Measurements from ENCODE around the gene SLAMF7.
A peak's percentile ranks its signal among the peaks of the same experiment; 100 is the strongest.
"Not testable (repeated sequence)": the region's sequence is repeated elsewhere in the genome, so short reads cannot be mapped to it uniquely, and the experiment has no call there.

SLAMF7 gene

DNA sequence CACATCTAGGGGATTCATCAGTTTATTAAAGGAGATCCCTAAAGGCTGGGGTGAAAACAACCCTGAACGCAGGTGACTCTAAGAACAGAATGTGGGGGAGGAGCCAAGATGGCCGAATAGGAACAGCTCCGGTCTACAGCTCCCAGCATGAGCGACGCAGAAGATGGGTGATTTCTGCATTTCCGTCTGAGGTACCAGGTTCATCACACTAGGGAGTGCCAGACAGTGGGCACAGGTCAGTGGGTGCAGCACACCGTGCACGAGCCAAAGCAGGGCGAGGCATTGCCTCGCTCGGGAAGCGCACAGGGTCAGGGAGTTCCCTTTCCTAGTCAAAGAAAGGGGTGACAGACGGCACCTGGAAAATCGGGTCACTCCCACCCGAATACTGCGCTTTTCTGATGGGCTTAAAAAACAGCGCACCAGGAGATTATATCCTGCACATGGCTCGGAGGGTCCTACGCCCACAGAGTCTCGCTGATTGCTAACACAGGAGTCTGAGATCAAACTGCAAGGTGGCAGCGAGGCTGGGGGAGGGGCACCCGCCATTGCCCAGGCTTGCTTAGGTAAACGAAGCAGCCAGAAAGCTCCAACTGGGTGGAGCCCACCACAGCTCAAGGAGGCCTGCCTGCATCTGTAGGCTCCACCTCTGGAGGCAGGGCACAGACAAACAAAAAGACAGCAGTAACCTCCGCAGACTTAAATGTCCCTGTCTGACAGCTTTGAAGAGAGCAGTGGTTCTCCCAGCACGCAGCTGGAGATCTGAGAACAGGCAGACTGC, 44.1 kb downstream of the SLAMF7 start:
- H3K36me3 Mint-ChIP-seq (ENCODE audit: low read depth); H3K4me3 Mint-ChIP-seq; H3K27ac Mint-ChIP-seq; ATAC-seq; DNase-seq; H3K27me3 Mint-ChIP-seq; H3K9me3 Mint-ChIP-seq: not testable (repeated sequence)
- peaks cover 23% of the 10 kb centered on the region for H3K4me1 Mint-ChIP-seq

DNA sequence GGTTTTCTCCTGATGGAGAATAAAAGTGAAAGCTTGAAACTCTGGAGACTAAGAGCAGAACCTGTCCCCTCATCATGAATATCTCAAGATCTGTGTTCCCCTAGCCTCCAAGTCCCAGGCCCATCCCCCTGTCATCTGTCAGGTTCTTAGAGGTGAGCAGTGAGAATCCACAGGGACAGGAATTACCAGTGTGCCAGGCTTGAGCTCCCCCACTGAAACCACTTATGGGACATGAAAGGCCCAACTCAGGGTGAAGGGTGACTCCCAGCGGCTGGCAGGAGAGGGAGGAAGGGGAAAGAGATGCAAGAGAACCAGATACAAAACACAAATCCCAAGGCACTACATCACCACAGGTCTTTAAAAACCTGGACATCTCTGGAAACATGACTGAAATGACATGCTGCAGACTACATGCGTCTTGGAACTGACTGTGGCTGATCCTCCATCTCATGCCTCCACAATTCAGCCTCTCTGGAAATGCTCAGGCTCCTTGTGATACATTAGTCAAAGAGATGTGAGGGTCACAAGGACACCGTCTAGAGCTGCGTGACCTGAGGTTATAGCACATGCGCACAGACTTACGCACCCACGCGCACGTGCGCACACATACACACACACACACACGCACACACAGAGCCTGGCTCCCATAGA, 50.1 kb downstream of the SLAMF7 start:
- no peak overlapping the region for H3K4me3 Mint-ChIP-seq

DNA sequence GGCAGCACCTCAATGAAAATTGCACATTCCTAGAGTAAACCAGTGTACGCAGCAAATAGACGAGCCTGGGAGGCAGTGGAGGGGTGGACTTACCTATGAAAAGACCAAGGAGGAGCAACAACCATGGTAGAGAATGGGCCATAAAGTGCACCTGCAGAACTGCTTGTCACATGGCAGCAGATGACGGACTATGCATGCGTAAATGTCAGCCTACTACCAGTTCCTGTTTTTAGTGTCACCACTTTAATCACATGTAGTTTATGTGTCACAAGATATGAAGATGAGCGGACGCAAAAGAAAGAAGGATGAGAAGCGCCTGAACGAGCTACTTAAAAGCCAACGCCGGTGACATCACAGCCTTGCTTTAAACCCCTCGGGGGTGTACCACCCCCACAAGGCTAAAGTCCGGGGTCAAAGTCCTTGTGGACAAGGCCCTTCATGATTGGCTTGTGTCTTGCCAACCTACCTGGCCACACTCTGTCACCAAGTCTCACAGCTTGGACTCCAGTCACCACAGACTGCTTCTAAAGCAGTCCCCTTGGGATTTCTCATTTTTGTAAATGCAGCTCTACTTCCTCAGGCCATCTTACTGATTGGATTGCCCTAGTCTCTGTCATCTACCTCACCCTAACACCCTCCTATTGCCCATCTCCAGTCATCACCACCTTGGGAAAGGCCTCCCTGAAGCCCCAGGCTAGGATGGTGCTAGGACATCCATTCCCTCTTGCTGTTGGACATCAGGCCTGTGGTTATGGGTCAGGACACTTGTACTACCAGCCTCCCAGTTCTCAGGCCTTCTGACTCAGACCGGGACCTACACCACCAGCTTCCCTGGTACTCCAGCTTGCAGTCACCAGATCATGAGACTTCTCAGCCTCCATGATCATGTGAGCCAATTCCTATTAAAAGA, 50.9 kb downstream of the SLAMF7 start:
- DNase-seq, result no peak
- H3K27me3 Mint-ChIP-seq, result no peaks in the 10 kb centered on the region
- peaks cover 17% of the 10 kb centered on the region for H3K4me1 Mint-ChIP-seq
- no peak overlapping the region for H3K4me3 Mint-ChIP-seq
- no peaks in the 10 kb centered on the region for H3K36me3 Mint-ChIP-seq (ENCODE audit: low read depth)
- no peaks in the 10 kb centered on the region for H3K9me3 Mint-ChIP-seq
- H3K27ac Mint-ChIP-seq, result peak overlapping the region; percentile 61
- peak; percentile 61 for ATAC-seq

More for the DNA sequence above, 50.1 kb downstream of the SLAMF7 start:
- Mint-ChIP-seq H3K9me3 (no peaks in the 10 kb centered on the region), H3K36me3 (ENCODE audit: low read depth) (no peaks in the 10 kb centered on the region), H3K27ac (peak overlapping the region; percentile 61), H3K27me3 (no peaks in the 10 kb centered on the region), H3K4me1 (peaks cover 18% of the 10 kb centered on the region)
- ATAC-seq (no peak), DNase-seq (no peak)

DNA sequence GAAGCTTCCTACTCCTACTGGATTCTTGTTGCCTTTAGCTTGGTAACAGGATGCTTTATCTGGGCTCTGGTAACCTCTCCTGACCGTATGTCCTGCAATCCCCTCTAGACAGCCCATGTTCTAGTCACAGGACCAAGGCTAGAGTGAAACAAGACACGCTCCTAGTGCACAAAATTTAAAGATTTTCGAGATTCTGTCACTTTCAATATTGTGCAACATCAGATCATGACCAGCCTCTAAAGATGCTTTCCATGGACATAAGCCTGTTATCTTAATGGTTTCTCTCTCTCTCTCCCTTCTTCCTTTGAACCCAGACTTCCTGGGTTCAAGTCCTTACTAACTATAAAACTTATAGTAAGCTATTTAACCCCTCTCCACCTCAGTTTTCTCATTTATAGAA, 55.3 kb downstream of the SLAMF7 start:
- Mint-ChIP-seq H3K27me3 (no peaks in the 10 kb centered on the region), H3K4me1 (peaks cover 54% of the 10 kb centered on the region), H3K9me3 (no peaks in the 10 kb centered on the region), H3K4me3 (no peak overlapping the region), H3K27ac (no peak overlapping the region), H3K36me3 (ENCODE audit: low read depth) (no peaks in the 10 kb centered on the region)
- no peak for ATAC-seq
- no peak for DNase-seq

DNA sequence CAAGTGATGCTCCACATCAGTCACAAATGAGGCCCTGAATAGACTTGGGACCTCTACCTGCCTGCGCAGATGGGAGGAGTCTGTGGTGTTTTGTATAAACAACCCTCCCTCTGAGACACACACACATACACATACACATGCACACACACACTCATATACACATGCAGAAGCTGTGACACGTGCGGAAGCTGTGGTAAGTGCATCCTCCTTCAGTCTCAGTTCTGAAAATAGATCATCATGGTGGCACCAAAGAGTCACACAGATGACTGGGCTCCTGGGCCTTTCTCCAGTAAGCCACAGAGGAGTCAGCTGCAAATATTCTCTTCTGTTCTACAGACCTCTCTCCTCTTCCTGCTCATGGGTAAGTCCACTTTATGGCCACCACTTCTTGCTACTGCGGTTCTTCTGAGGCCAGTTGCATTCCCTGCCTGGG, 56.9 kb downstream of the SLAMF7 start, which contains the start of gene LY9:
LY9 (plus strand) TSS at position 224 of the 433 bp plus-strand sequence; CDS start at position 238, 14 bp downstream.
- DNase-seq, result peak; percentile 68
- peak; percentile 87 for ATAC-seq
- Mint-ChIP-seq H3K9me3 (no peaks in the 10 kb centered on the region), H3K27ac (peak within 1 kb of the TSS; percentile 90), H3K27me3 (no peaks in the 10 kb centered on the region), H3K36me3 (ENCODE audit: low read depth) (no peaks in the 10 kb centered on the region), H3K4me1 (peaks cover 58% of the 10 kb centered on the region), H3K4me3 (peak within 1 kb of the TSS; percentile 84)

DNA sequence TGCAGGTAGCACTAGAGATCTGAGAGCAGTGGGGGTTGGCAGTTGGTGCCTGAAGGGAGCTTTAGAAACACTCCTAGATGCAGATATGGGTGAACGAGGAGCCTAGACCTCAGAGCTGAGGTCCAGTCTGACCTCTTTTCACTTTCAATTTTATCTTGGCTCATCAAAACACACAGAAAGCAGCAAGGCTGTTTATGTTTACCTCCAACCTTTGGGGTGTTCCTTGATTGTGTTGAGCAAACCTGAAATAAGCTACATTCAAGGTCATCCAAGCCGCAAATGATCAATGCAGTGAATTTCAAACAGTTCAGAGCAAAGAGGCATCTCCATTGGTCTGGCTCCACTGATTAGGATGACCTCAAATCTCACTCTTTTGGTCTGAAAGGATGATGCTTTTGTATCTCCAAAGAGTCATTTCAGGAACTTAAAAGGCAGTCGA, 58.2 kb downstream of the SLAMF7 start:
- no peaks in the 10 kb centered on the region for H3K27me3 Mint-ChIP-seq
- no peaks in the 10 kb centered on the region for H3K9me3 Mint-ChIP-seq
- H3K4me3 Mint-ChIP-seq, result peak overlapping the region; percentile 84
- H3K27ac Mint-ChIP-seq, result peak overlapping the region; percentile 90
- peaks cover 4% of the 10 kb centered on the region for H3K36me3 Mint-ChIP-seq (ENCODE audit: low read depth)
- no peak for ATAC-seq
- H3K4me1 Mint-ChIP-seq, result peaks cover 66% of the 10 kb centered on the region
- no peak for DNase-seq

DNA sequence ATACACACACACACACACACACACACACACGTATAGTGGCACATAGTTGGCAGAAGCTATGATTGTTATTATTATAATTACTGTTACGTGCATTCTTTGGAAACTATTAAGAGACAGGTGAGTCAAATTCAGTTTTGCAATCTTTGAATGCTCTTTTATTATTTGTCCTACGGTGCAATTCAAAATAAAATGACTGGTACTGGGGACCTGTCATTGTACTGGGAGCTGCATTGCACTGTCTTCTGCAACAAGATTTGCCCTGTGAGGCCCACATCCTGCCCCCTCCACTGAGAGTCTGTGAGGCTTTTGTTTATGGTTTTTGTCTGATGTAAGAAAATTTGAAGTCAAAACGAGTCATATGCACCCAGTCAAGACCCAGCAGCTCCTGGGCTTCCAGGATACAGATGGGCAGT, 58.8 kb downstream of the SLAMF7 start:
- H3K9me3 Mint-ChIP-seq, result no peaks in the 10 kb centered on the region
- H3K27ac Mint-ChIP-seq, result peak overlapping the region; percentile 90
- H3K36me3 Mint-ChIP-seq (ENCODE audit: low read depth), result peaks cover 7% of the 10 kb centered on the region
- H3K4me3 Mint-ChIP-seq, result peak overlapping the region; percentile 84
- ATAC-seq, result peak; percentile 39
- peaks cover 70% of the 10 kb centered on the region for H3K4me1 Mint-ChIP-seq
- H3K27me3 Mint-ChIP-seq, result no peaks in the 10 kb centered on the region
- peak; percentile 54 for DNase-seq

DNA sequence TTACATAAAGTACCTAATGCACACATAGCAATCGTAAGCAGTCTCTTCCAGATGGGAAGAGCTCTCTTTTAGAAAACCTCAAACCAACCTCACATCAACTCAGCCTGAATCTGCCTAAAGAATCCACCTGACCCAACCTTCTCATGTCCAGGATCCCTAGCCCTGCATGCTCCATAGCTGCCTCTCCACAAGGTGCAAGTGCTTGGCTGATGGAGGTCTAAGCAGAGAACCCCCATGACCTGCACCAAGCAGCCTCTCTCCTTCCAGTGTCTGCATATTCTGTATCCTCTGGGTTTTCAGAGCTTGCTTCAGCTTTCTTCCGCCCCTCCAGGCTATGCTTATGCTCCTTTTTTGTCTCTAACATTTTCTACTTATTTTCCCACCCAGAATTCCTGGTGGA, 59.4 kb downstream of the SLAMF7 start:
- H3K4me1 Mint-ChIP-seq, result peaks cover 74% of the 10 kb centered on the region
- DNase-seq, result no peak
- no peaks in the 10 kb centered on the region for H3K27me3 Mint-ChIP-seq
- ATAC-seq, result no peak
- no peaks in the 10 kb centered on the region for H3K9me3 Mint-ChIP-seq
- H3K27ac Mint-ChIP-seq, result peak overlapping the region; percentile 90
- H3K36me3 Mint-ChIP-seq (ENCODE audit: low read depth), result peaks cover 9% of the 10 kb centered on the region
- H3K4me3 Mint-ChIP-seq, result peak overlapping the region; percentile 84

DNA sequence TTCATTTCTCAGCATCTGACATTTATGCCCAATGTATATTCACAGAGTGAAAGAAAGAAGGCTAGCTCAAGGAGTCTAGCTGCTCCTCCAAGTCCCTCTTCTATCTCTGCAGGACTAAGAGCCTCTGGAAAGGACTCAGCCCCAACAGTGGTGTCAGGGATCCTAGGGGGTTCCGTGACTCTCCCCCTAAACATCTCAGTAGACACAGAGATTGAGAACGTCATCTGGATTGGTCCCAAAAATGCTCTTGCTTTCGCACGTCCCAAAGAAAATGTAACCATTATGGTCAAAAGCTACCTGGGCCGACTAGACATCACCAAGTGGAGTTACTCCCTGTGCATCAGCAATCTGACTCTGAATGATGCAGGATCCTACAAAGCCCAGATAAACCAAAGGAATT, 60.6 kb downstream of the SLAMF7 start:
- Mint-ChIP-seq H3K27me3 (no peaks in the 10 kb centered on the region), H3K27ac (peak overlapping the region; percentile 90), H3K9me3 (no peaks in the 10 kb centered on the region), H3K4me1 (peaks cover 86% of the 10 kb centered on the region), H3K4me3 (peak overlapping the region; percentile 84), H3K36me3 (ENCODE audit: low read depth) (peaks cover 17% of the 10 kb centered on the region)
- ATAC-seq (no peak), DNase-seq (no peak)

DNA sequence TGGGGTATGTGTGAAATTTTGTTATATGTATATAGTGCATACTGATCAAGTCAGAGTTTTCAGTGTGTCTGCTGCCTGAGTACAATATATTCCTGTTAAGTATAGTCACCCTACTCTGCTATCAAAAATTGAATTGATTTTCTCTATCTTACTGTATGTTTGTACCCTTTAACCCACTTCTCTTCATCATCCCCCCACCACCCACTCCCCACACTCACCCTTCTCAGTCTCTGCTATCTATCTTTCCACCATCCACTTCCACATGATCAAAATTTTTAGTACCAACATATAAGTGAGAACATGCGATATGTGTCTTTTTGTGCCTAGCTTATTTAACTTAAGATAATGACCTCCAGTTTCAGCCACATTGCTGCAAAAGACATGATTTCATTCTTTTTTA, 61.1 kb downstream of the SLAMF7 start:
- Mint-ChIP-seq H3K27ac (peak overlapping the region; percentile 90), H3K27me3 (no peaks in the 10 kb centered on the region), H3K4me1 (peaks cover 91% of the 10 kb centered on the region), H3K36me3 (ENCODE audit: low read depth) (peaks cover 22% of the 10 kb centered on the region), H3K9me3 (no peaks in the 10 kb centered on the region), H3K4me3 (peak overlapping the region; percentile 84)
- DNase-seq (no peak), ATAC-seq (peak; percentile 7)

DNA sequence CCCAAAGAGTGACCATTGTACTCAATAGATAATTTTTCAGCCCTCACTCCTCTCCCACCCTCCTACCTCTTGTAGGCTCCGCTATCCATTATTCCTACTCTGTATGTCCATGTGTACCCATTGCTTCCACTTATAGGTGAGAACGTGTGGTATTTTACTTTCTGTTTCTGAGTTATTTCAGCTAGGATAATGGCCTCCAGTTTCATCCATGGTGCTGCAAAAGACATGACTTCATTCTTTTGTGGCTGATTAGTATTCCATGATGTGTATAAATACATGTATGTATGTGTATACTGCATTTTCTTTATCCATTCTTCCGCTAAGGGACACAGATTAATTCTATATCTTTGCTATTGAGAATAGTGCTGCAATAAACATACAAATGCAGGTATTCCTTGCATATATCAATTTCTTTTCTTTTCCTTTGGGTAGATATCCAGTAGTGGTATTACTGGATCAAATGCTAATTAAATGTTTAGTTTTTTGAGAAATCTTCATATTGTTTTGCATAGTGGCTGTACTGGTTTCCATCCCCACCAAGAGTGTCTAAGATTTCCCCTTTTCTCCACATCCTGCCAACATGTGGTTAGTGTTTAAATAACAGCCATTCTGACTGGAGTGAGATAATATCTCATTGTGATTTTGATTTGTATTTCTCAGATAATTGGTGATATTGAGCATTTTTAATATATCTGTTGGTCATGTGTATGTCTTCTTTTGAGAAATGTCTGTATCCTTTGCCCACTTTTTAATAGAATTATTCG, 61.8 kb downstream of the SLAMF7 start:
- Mint-ChIP-seq H3K4me1 (peaks cover 91% of the 10 kb centered on the region), H3K9me3 (no peaks in the 10 kb centered on the region), H3K27me3 (no peaks in the 10 kb centered on the region), H3K36me3 (ENCODE audit: low read depth) (peaks cover 27% of the 10 kb centered on the region), H3K27ac (peak overlapping the region; percentile 90), H3K4me3 (peak overlapping the region; percentile 84)
- ATAC-seq (peak; percentile 22), DNase-seq (no peak)

DNA sequence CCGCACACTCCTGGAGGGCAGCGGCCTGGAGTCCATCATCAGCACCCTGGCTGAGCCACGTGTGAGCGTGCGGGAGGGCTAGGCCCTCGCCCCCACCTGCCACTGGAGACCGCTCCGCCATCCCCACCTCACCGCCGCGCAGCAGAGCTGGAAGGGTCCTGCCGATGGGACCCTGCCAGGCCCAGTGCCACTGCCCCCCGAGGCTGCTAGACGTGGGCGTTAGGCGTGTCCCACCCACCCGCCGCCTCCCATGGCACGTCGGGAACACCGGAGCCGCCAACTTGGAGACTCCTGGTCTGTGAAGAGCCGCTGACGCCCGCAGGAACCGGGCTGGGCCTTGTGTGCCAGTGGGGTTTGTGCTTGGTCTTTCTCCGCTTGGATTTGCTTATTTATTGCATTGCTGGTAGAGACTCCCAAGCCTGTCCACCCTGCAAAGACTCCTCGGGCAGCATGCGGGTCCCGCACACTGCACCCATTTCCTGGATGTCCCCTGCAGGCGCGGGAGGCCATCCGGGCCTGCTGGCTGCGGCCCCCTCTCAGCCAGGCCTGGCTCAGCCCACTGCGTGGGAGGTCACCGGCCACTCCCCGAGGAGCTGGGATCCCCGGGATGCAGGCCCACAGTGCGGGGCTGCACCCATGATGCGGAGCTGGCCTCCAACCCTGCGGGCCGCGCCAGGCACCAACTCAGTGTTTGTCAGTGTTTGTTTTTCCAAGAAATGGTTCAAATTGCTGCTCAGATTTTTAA, 63.0 kb downstream of the SLAMF7 start:
- Mint-ChIP-seq H3K4me3 (no peak overlapping the region), H3K27me3 (no peaks in the 10 kb centered on the region), H3K27ac (peak overlapping the region; percentile 90), H3K9me3 (peaks cover 5% of the 10 kb centered on the region), H3K4me1 (peaks cover 91% of the 10 kb centered on the region), H3K36me3 (ENCODE audit: low read depth) (peaks cover 37% of the 10 kb centered on the region)
- ATAC-seq (no peak), DNase-seq (no peak)
